Fibroblast of mammary gland (primary cell): ENCODE data around the gene ACTL7B.

Experiments used
- DNase-seq: peaks from one replicate; pipeline ENCODE4 v3.0.0-alpha.2; 2010; ENCODE audit warnings: low read depth
- H3K4me3 ChIP-seq: 2 replicates; pipeline ENCODE4 v1.5.1; 2011; ENCODE audit warnings: low read depth, mild to moderate bottlenecking, low read length, moderate library complexity; ENCODE audit not compliant: control insufficient read depth
- CTCF ChIP-seq: conservative IDR thresholded peaks from 2 replicates; pipeline ENCODE4 v1.5.1; 2011; ENCODE audit warnings: low read depth, low read length, inconsistent platforms; ENCODE audit not compliant: control insufficient read depth, insufficient read depth

Gene ACTL7B

GRCh38 chr9:108861464-108861863 is 5.7 kb upstream of the ACTL7B start:
- no peak for TF ChIP-seq CTCF
- H3K4me3 ChIP-seq, result no peak overlapping the region
- DNase-seq, result no peak

- no peak for DNase-seq
- TF ChIP-seq CTCF, result no peak
- no peak overlapping the region for H3K4me3 ChIP-seq
These were observed 5.0 kb upstream of the ACTL7B start for GRCh38 chr9:108860764-108861163.

GRCh38 chr9:108860354-108860753 is 4.6 kb upstream of the ACTL7B start:
- peak; percentile 8 for DNase-seq
- TF ChIP-seq CTCF, result no peak
- no peak overlapping the region for H3K4me3 ChIP-seq

- no peak for TF ChIP-seq CTCF
- no peak overlapping the region for H3K4me3 ChIP-seq
- peak; percentile 11 for DNase-seq
These were observed 3.8 kb upstream of the ACTL7B start for GRCh38 chr9:108859459-108860114.

GRCh38 chr9:108857572-108857971 is 1.8 kb upstream of the ACTL7B start:
- TF ChIP-seq CTCF, result no peak
- H3K4me3 ChIP-seq, result no peak overlapping the region
- no peak for DNase-seq

- no peak for TF ChIP-seq CTCF
- no peak overlapping the region for H3K4me3 ChIP-seq
- DNase-seq, result no peak
These were observed 278 bp downstream of the ACTL7B start for GRCh38 chr9:108855529-108855886.

GRCh38 chr9:108854641-108855528 is 901 bp downstream of the ACTL7B start:
- H3K4me3 ChIP-seq, result no peak overlapping the region
- no peak for TF ChIP-seq CTCF
- DNase-seq, result no peak
